Loucy (cell line): ENCODE data around the gene FAM43B.
A peak's percentile ranks its signal among the peaks of the same experiment; 100 is the strongest.

Experiments
- H2AFZ ChIP-seq: fragments of 200-600 bp; sonication (generic); 2 replicates; pipeline ENCODE4 v1.6.0; 2016; ENCODE audit warnings: antibody characterized with exemption, mild to moderate bottlenecking, low read length, moderate library complexity
- H3F3A ChIP-seq: fragments of 200-600 bp; 2 replicates; pipeline ENCODE4 v1.6.0; 2016; ENCODE audit warnings: antibody characterized with exemption, low read depth, mild to moderate bottlenecking
- H3K27me3 ChIP-seq: fragments of 200-600 bp; sonication (generic); 2 replicates; pipeline ENCODE4 v1.6.1; 2014; ENCODE audit warnings: low read length, mild to moderate bottlenecking; ENCODE audit not compliant: insufficient read depth, poor library complexity, severe bottlenecking
- H3K36me3 ChIP-seq: fragments of 200-600 bp; sonication (generic); 2 replicates; pipeline ENCODE4 v1.6.1; 2016; ENCODE audit warnings: low read length; ENCODE audit not compliant: insufficient read depth
- H3K4me1 ChIP-seq: fragments of 200-600 bp; sonication (generic); 2 replicates; pipeline ENCODE4 v1.5.1; 2014; ENCODE audit warnings: low read length, mild to moderate bottlenecking; ENCODE audit not compliant: insufficient read depth, poor library complexity, severe bottlenecking
- H3K4me2 ChIP-seq: fragments of 200-600 bp; sonication (generic); 2 replicates; pipeline ENCODE4 v1.6.0; 2014; ENCODE audit warnings: antibody characterized with exemption, low read length, low read depth, mild to moderate bottlenecking; ENCODE audit not compliant: poor library complexity, severe bottlenecking
- H3K4me3 ChIP-seq: fragments of 200-600 bp; sonication (generic); 2 replicates; pipeline ENCODE4 v1.5.1; 2014; ENCODE audit warnings: low read length, mild to moderate bottlenecking, mixed read lengths; ENCODE audit not compliant: poor library complexity, severe bottlenecking
- H3K79me2 ChIP-seq: fragments of 200-600 bp; sonication (generic); 2 replicates; pipeline ENCODE4 v1.6.1; 2014; ENCODE audit warnings: low read length; ENCODE audit not compliant: insufficient read depth
- H3K9ac ChIP-seq: fragments of 200-600 bp; sonication (generic); 2 replicates; pipeline ENCODE4 v1.6.0; 2014; ENCODE audit warnings: mild to moderate bottlenecking, low read depth, low read length, moderate library complexity; ENCODE audit not compliant: poor library complexity, severe bottlenecking
- H3K9me2 ChIP-seq: fragments of 200-600 bp; sonication (generic); replicated peaks from 2 replicates; pipeline ENCODE4 v1.6.1; 2016; ENCODE audit warnings: low read depth, low read length, mixed read lengths
- H3K9me3 ChIP-seq: fragments of 200-600 bp; sonication (generic); 2 replicates; pipeline ENCODE4 v1.6.1; 2014; ENCODE audit warnings: mild to moderate bottlenecking, antibody characterized with exemption, low read length, low read depth; ENCODE audit not compliant: insufficient read depth
- H4K20me1 ChIP-seq: fragments of 200-600 bp; sonication (generic); 2 replicates; pipeline ENCODE4 v1.6.0; 2014; ENCODE audit warnings: antibody characterized with exemption, low read length, mild to moderate bottlenecking; ENCODE audit not compliant: insufficient read depth, poor library complexity, severe bottlenecking
- CTCF ChIP-seq: fragments of 200-600 bp; sonication (generic); conservative IDR thresholded peaks from 2 replicates; pipeline ENCODE4 v1.5.1; 2014; ENCODE audit warnings: mild to moderate bottlenecking, antibody characterized with exemption, low read length
- EZH2phosphoT487 ChIP-seq: fragments of 200-600 bp; IDR thresholded peaks from 2 replicates; pipeline ENCODE4 v1.6.1; 2018; ENCODE audit warnings: antibody characterized with exemption, mild to moderate bottlenecking, moderate library complexity, borderline replicate concordance

Gene FAM43B

GRCh38 chr1:20521960-20522861 is 30.2 kb upstream of the FAM43B start:
- Histone ChIP-seq H2AFZ (no peak overlapping the region), H3K9me3 (no peaks in the 10 kb centered on the region), H3K9ac (no peak overlapping the region), H3K79me2 (no peaks in the 10 kb centered on the region), H4K20me1 (no peaks in the 10 kb centered on the region), H3F3A (no peaks in the 10 kb centered on the region), H3K36me3 (no peaks in the 10 kb centered on the region), H3K4me3 (no peak overlapping the region), H3K9me2 (no peaks in the 10 kb centered on the region), H3K4me1 (no peaks in the 10 kb centered on the region), H3K27me3 (no peaks in the 10 kb centered on the region), H3K4me2 (no peak overlapping the region)
- TF ChIP-seq CTCF (peak; percentile 92), EZH2phosphoT487 (no peak)

- TF ChIP-seq CTCF (no peak), EZH2phosphoT487 (no peak)
- H3K9me3 ChIP-seq, result no peaks in the 10 kb centered on the region
- H4K20me1 ChIP-seq, result no peaks in the 10 kb centered on the region
- H3F3A ChIP-seq, result no peaks in the 10 kb centered on the region
- H3K9me2 ChIP-seq, result no peaks in the 10 kb centered on the region
- H3K4me3 ChIP-seq, result no peak overlapping the region
- no peak overlapping the region for H2AFZ ChIP-seq
- H3K36me3 ChIP-seq, result no peaks in the 10 kb centered on the region
- no peak overlapping the region for H3K4me2 ChIP-seq
- no peak overlapping the region for H3K9ac ChIP-seq
- H3K27me3 ChIP-seq, result no peaks in the 10 kb centered on the region
- H3K79me2 ChIP-seq, result no peaks in the 10 kb centered on the region
- no peaks in the 10 kb centered on the region for H3K4me1 ChIP-seq
Observed at GRCh38 chr1:20526267-20526666, 26.1 kb upstream of the FAM43B start.

DNA sequence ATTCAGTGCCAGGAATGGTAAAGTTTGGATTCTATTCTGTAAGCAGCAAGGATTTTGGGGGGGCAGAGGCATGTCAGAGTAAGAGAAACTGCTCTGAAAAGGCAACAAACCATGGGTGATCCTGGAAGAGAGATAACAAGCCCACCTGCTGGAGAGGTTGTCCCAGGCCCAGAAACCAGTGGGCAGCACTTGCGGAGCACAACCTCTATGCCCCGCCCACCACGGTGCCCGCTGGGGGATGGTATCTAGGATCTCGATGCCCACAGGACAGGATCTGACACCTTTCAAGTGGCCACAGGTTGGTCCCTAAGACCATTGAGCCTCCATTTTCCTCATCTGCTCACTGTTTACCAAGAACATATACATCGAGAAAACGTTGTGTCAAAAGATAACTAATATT is 24.2 kb upstream of the FAM43B start:
- Histone ChIP-seq H3K27me3 (no peaks in the 10 kb centered on the region), H3K9me3 (no peaks in the 10 kb centered on the region), H3K4me3 (no peak overlapping the region), H3K36me3 (no peaks in the 10 kb centered on the region), H4K20me1 (no peaks in the 10 kb centered on the region), H3K9me2 (no peaks in the 10 kb centered on the region), H3F3A (no peaks in the 10 kb centered on the region), H3K4me2 (no peak overlapping the region), H3K4me1 (no peaks in the 10 kb centered on the region), H2AFZ (no peak overlapping the region), H3K9ac (no peak overlapping the region), H3K79me2 (no peaks in the 10 kb centered on the region)
- TF ChIP-seq EZH2phosphoT487 (no peak), CTCF (no peak)
